HFFc6 (cell line): ENCODE measurements around the gene GARIN5A. TPM values are rescaled to one million over a fixed set of nuclear protein-coding genes. Genes with fewer than 3 reads are reported as not detected.

Source experiments
- DNase-seq: peaks from one replicate; pipeline ENCODE4 v3.0.0-alpha.2; 2018
- H3K27ac Mint-ChIP-seq: 2 replicates; pipeline ENCODE4 v1.8.0; 2020; ENCODE audit warnings: mild to moderate bottlenecking, mixed read lengths
- H3K27me3 Mint-ChIP-seq: 2 replicates; pipeline ENCODE4 v1.8.0; 2021; ENCODE audit warnings: mild to moderate bottlenecking, moderate library complexity, mixed read lengths; ENCODE audit not compliant: insufficient read depth
- H3K36me3 Mint-ChIP-seq: 2 replicates; pipeline ENCODE4 v1.8.0; 2021; ENCODE audit warnings: low read depth, mixed read lengths
- H3K4me1 Mint-ChIP-seq: 2 replicates; pipeline ENCODE4 v1.8.0; 2020; ENCODE audit warnings: low read depth, mixed read lengths
- H3K4me3 Mint-ChIP-seq: 2 replicates; pipeline ENCODE4 v1.8.0; 2020; ENCODE audit warnings: mild to moderate bottlenecking, moderate library complexity, mixed read lengths
- H3K9me3 Mint-ChIP-seq: 2 replicates; pipeline ENCODE4 v1.8.0; 2020; ENCODE audit warnings: mild to moderate bottlenecking, mixed read lengths
- long read RNA-seq: library from polyadenylated mRNA; unstranded; transcript quantifications from one replicate; pipeline ENCODE4 v2.0.0, GENCODE V29; 2019
- total RNA-seq, 6 experiments: library from RNA; stranded (reverse); fragmentation: NEBNext Ultra II Directional; extraction: Animal tissue kit (Norgen Biotek cat#: 25700); gene quantifications; 2 replicates in 1 of 6; 3 replicates in 5 of 6; pipeline ENCODE4 v1.2.3, GENCODE V29; 2021
- TF ChIP-seq, protein P1 (sequence below): fragments of 200-600 bp; sonication (generic); IDR thresholded peaks from 2 replicates; pipeline ENCODE4 v1.5.0; 2021; ENCODE audit warnings: antibody characterized with exemption, mild to moderate bottlenecking

Gene GARIN5A
- 1 to 10 TPM in 1 of 6 experiments, under 1 TPM in 4, not detected in 1; 0.16 to 1.5 (median 0.28) TPM for total RNA-seq
- long read RNA-seq = 0 reads

DNA sequence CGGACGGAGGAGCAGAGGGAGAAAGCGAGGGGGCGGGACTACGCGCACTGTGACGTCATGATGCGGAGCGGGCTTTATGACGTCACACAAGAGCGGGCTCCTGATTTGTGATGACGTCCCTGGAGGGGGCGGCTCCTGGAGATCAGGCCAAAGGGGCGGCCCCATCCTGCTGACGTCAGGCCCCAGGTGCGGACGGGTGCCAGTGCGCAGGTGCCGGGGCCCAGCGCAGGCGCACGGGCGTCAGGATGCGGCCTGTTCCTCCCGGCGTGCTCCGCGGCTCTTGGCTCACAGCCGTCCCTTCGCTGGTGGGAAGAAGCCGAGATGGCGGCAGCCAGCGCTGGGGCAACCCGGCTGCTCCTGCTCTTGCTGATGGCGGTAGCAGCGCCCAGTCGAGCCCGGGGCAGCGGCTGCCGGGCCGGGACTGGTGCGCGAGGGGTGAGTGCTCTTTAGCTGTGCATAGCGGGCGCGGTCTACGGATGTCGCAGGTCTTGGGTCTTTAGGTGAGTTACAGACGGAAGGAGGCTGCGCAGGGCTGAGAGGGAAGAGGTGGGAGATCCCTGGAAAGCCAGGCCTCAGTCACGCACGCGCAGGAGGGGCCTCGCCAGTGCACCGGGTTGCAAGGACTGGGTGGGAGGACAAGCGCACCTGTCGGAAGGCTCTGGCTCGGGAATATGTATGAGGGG is at the start of gene GARIN5A, which contains the start of gene EMC10:
TSS of gene GARIN5A (minus strand) at position 625 of the 683 bp plus-strand sequence. CDS start at position 165, 460 bp downstream.
TSS of gene EMC10 (plus strand) at position 284 of the 683 bp plus-strand sequence. CDS start at position 322, 38 bp downstream.
- Mint-ChIP-seq H3K36me3 (peaks cover 3% of the 10 kb centered on the region; the same call in 1 of the 2 replicates), H3K4me3 (peak within 1 kb of the TSS; percentile 97), H3K9me3 (no peaks in the 10 kb centered on the region), H3K27ac (peak within 1 kb of the TSS; percentile 80), H3K4me1 (peaks cover 7% of the 10 kb centered on the region; the same call in 1 of the 2 replicates), H3K27me3 (peaks cover 4% of the 10 kb centered on the region)
- DNase-seq = peak; percentile 94
- TF ChIP-seq, protein P1, sequence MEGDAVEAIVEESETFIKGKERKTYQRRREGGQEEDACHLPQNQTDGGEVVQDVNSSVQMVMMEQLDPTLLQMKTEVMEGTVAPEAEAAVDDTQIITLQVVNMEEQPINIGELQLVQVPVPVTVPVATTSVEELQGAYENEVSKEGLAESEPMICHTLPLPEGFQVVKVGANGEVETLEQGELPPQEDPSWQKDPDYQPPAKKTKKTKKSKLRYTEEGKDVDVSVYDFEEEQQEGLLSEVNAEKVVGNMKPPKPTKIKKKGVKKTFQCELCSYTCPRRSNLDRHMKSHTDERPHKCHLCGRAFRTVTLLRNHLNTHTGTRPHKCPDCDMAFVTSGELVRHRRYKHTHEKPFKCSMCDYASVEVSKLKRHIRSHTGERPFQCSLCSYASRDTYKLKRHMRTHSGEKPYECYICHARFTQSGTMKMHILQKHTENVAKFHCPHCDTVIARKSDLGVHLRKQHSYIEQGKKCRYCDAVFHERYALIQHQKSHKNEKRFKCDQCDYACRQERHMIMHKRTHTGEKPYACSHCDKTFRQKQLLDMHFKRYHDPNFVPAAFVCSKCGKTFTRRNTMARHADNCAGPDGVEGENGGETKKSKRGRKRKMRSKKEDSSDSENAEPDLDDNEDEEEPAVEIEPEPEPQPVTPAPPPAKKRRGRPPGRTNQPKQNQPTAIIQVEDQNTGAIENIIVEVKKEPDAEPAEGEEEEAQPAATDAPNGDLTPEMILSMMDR = no peak

GRCh38 chr19:50522881-50523280 is 46.2 kb upstream of the GARIN5A start:
- H3K27me3 Mint-ChIP-seq = no peaks in the 10 kb centered on the region; the same call in none of the 2 replicates
- H3K36me3 Mint-ChIP-seq = no peaks in the 10 kb centered on the region
- no peaks in the 10 kb centered on the region for H3K4me1 Mint-ChIP-seq
- no peak overlapping the region for H3K4me3 Mint-ChIP-seq
- H3K9me3 Mint-ChIP-seq = peaks cover 5% of the 10 kb centered on the region; the same call in 1 of the 2 replicates
- DNase-seq = no peak
- TF ChIP-seq, protein P1 = no peak
- no peak overlapping the region for H3K27ac Mint-ChIP-seq

GRCh38 chr19:50520822-50521465 is 44.3 kb upstream of the GARIN5A start:
- Mint-ChIP-seq H3K4me1 (no peaks in the 10 kb centered on the region), H3K36me3 (no peaks in the 10 kb centered on the region), H3K27ac (no peak overlapping the region), H3K27me3 (no peaks in the 10 kb centered on the region; the same call in none of the 2 replicates), H3K4me3 (no peak overlapping the region), H3K9me3 (peaks cover 5% of the 10 kb centered on the region; the same call in 1 of the 2 replicates)
- no peak for DNase-seq
- TF ChIP-seq, protein P1 = no peak

GRCh38 chr19:50519006-50519575 is 42.4 kb upstream of the GARIN5A start:
- Mint-ChIP-seq H3K4me1 (no peaks in the 10 kb centered on the region), H3K4me3 (no peak overlapping the region), H3K27me3 (peaks cover 4% of the 10 kb centered on the region; the same call in 1 of the 2 replicates), H3K9me3 (peaks cover 5% of the 10 kb centered on the region; the same call in 1 of the 2 replicates), H3K36me3 (no peaks in the 10 kb centered on the region), H3K27ac (no peak overlapping the region)
- DNase-seq = no peak
- TF ChIP-seq, protein P1 = no peak
